Stimulated activated CD4-positive, alpha-beta T cell treated with anti-CD3 and anti-CD28 coated beads, Interleukin-1b, Interleukin-23, amount 100 ng/mL, for 48 hours (primary cell): ENCODE results near the gene SKAP1.

Source experiments
- DNase-seq: peaks from one replicate; pipeline ENCODE4 v3.0.0-alpha.2; 2020

The SKAP1 gene

DNA sequence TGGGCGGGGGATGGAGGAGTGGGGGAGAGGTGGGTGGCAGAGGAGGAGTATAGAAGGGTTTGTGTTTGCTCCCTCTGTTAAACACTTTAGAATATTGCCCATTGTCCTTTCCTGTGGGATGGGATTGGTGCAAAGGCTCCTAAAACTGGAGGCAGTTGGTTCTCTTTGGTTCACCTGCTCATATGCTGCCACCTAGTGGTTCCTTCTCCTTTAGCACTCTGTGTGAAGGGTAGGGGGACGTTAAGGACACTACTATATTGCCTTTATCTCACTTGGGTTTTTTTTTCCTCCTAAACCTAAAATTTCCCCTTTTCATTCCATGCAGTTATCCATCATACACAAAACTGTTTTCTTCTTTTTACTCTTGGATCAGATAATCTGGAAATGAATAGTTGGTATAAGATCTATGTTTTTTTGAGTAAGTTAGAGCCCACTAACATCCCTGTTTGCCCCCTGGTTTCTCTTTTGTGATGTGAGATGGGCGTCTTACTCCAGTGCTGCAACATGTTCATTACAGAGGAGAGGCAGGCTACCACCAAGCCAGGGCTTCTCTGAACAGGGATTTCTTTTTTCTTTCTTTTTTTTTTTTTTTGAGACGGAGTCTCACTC lies 298.7 kb downstream of the SKAP1 start:
- DNase-seq, result peak; percentile 35

DNA sequence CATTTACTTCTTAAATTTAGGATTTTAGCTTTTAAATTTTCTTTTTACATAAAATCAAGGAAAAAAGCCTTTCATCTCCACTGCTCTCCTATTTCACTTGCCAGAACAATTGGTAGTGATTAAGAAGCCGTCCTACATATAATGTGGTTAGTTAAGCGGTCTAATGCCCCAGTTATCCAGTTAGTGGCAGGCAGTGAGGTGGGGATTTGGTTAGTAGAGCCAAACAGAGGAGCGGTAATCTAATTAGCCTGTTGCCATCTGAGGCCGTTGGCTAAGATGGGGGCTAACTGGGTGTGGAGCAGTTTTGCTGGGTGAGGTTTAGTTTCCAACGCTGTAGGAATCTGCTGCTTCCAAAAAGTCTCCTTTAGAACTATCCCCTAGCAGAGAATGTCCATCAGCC lies 300.0 kb downstream of the SKAP1 start:
- no peak for DNase-seq

DNA sequence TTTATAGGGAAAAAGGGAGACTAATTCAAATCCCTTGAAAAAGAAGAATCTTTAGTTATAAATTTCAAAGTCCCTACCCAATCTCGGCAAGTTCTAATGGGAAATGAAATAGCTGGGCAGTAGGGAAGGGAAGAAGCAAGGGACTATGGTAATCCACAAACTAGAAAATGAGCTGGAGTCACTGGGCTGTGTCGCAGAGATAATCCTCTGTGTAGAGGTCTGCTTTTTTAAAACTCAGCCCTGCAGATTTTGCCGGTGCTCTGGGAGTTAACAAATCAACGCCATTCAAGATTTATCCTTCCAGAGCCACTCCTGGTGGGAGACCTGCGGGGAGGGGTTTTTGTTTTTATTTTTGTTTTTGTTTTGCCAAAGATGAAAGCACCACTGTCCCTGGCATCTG lies 301.6 kb downstream of the SKAP1 start:
- no peak for DNase-seq

DNA sequence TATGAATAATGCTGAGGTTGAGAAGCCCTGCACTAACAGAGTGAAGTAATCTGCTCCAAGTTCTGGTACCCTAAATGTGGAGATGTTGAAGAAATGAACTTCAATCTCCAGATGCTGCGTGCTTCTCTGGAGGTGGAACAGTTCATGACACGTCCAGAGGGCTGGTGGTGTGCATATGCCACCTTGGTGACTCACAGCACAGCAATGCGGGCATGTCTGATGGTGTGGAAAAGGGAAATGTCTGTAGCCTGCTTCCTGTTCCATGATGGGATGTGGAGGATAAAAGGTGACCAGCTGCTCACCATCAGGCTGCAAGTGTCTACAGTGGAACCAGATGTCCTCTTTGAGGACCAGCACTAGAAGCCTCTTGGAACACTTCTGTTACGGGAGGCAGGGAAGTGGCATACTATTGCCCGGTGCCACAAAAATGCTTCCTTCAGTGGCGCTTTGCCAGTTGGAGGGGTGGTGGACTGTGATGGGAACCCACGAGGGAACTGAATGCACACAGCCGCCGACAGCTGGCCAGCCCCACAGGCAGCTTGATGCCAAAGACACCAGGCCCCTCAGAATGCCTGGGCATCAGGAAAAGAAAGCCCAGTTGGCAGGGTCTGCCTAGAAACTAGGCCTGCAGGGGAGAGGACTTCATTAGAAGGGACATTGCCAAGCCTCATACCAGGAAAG lies 302.5 kb downstream of the SKAP1 start:
- no peak for DNase-seq

DNA sequence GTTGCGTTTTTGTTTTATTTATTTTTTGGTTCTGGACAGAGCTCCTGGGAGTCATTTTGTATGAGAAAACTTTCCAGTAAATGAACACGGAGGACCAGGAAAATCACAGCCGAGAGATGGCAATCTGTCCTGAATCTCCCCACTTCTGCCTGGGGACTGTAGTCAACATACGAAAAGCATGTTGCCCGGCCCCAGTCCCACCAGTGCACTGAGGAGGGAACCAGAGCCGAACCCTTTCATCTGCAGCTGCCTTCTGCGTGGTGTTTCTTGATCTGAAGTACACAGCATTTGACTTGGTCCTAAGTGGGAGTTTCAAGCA lies 303.5 kb downstream of the SKAP1 start:
- DNase-seq, result no peak

DNA sequence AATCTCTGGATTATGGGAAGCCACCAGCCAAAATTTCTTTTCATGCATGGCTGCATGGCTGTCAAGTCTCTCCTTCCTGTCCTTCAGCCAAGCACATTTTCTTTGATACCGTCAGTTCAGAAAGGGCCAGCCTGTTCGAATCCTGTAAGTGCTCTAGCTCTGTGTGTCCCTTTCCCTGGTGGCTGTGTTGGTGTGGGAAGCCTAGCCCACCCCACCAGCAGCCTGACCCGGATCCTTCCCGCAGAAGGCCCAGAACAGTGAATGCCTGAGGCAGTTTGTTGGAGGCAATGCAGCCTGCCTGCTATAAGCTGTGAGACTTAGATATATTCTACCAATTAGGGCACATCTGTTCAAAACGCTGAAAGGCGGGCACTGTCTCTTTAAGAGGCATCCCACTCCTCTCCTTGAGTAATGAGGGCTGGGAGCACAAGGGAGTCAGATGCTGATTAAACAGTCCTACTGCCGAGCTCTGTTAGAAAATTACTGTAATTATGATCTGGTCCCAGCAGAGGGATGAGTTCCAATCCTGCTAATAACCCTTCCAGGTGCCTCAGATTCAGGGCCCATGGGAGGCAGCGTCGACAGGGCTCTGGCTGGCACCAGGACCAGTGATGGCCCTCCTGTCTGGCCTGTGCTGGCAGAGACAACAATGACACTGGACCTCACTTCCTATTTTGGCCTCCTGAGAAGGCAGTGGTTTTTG lies 304.0 kb downstream of the SKAP1 start:
- no peak for DNase-seq

DNA sequence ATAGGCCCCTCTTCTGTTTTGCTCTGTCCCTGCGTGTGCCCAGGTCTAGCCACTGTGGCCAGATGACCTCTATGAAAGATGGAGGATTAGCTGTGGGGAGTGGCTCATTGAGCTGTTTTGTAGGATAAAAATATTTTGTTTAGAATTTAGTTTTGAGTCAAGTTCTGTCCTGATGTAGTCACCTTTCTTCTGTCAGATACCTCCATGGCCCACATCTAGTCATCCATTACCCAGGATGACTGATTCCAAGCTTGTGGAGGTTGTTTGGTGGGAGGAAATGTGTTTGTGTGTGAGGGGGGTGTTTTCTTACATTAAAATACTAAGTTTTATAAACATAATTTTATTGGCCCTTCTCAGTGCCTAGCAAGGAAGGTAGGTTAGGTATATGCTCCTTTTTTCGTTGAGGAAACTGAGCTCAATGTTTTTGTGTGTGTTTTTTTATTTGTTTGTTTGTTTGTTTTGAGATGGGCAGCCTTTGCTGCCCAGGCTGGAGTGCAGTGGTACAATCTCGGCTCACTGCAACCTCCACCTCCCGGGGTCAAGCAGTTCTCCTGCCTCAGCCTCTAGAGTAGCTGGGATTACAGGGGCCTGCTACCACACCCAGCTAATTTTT lies 306.1 kb downstream of the SKAP1 start:
- DNase-seq, result no peak

DNA sequence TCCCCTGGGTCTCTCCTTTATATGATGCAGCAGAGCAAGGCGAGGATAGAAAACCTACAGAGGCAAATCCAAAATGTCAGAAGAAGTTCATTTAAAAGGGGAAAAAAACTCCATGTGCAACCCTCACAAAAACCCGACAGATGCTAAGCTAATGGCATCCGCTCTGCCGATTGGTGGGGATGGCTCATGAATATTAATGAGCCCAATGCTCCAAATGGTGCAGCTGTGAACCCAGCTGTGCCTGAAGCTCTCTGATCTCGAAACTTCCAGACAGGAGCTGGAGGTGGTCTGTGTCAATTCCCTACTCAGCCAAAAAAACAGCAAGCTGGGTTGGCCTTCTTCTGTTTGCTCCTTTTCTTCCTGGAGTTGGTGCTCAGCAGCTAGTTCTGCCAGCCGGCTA lies 306.9 kb downstream of the SKAP1 start:
- DNase-seq, result no peak

DNA sequence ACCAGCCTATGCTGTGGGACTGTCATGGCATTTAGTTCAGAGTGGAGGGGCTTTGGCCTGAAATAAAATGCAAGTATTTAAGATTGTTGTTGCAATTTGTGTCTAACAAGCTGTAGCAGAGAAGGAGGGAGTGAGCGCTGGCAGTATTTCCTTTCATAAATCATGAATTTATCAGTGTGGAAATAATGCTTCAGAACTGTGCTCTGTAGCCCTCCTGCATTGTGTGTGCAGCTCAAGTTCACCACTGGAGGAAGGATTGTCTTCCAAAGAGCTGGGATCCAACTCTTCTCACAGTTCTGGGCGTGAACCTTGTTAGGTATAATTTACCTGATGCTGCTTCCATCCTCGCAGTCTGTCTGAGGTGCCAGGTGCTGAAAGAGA lies 307.4 kb downstream of the SKAP1 start:
- no peak for DNase-seq

DNA sequence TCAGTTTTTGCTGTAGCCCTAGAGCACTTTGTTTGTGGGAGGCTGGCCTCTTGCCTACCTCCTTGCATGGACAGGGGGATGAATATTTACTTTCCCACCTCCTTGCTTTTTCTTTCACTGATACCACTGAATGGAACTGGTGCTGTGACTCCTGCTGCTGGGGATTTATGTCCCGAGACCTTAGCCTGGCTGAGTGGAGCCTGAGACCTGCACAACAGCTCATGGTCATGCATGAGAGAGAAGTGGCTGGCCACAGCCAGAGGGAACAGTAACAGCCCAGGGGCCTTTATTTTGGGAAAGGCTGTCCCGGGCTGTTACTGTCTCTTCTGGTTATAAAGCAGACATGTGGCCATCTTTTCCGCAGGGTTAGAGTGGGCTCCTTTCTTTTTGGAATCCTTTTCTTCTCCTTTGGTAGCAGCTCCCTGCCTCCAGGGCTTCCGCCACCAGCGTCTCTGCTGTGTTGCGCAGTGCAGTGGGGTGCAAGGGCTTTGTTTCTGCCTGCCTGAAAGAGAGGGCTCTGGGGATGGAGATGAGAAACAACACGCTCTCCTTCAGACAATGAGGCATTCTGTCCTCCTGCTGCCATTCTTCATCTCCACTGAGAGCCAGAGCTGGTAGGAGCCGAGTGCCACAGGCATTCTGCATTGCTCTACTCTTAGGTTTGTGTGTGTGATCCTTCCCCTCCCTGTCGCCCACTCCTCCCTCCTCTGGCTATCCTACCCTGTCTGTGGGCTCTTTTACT lies 307.9 kb downstream of the SKAP1 start:
- no peak for DNase-seq

DNA sequence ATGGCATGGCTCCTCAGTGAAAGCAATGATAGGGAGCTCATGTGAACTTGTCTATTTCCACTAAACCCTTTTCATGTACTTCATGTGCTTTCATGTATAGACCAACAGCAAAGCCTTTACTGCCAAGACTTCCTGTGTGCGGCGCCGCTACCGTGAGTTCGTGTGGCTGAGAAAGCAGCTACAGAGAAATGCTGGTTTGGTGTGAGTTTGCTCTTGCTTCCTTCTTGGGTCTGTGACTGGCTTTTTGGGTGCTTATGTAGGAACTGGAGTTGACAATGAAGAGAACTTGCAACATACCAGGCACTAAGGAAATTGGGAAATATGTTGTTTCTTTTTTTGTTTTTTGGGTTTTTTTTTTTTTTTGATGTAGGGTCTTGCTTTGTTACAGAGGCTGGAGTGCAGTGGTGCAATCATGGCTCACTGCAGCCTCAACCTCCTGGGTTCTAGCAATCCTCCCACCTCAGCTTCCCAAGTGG lies 316.8 kb downstream of the SKAP1 start:
- DNase-seq, result peak; percentile 35

DNA sequence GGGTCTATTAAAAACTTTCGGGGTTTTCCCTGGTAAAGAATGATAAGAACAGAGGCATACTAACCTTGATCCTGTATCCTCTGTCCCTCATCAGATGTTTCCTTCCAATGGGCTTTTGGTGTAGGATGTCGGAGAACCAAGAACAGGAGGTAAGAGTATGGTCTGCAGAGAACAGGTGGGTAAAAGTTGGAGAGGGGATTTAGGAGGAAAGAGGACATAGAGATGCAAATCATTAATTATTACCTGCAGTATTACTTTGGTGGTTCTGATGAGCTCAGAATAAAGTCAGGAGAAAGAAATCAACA lies 318.1 kb downstream of the SKAP1 start:
- DNase-seq, result no peak

DNA sequence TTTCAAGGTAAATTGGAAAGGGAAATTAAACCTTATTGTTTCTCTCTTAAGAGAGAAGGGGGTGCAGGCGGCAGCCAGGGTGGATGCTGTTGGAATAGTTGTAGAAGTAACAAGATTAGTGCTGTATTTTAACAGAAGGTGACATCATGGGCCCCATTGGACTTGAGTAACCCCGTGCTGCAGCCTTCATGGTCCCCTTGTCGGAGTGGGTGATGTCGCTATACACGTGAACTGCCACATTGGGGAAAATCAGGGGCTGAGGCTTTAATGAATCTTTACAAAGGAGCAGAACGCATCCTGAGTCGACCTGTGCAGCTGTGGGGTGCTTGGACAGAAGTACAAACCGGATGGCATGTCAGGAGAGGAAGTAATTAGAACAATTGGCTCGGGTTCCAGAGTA lies 319.3 kb downstream of the SKAP1 start:
- DNase-seq, result no peak

DNA sequence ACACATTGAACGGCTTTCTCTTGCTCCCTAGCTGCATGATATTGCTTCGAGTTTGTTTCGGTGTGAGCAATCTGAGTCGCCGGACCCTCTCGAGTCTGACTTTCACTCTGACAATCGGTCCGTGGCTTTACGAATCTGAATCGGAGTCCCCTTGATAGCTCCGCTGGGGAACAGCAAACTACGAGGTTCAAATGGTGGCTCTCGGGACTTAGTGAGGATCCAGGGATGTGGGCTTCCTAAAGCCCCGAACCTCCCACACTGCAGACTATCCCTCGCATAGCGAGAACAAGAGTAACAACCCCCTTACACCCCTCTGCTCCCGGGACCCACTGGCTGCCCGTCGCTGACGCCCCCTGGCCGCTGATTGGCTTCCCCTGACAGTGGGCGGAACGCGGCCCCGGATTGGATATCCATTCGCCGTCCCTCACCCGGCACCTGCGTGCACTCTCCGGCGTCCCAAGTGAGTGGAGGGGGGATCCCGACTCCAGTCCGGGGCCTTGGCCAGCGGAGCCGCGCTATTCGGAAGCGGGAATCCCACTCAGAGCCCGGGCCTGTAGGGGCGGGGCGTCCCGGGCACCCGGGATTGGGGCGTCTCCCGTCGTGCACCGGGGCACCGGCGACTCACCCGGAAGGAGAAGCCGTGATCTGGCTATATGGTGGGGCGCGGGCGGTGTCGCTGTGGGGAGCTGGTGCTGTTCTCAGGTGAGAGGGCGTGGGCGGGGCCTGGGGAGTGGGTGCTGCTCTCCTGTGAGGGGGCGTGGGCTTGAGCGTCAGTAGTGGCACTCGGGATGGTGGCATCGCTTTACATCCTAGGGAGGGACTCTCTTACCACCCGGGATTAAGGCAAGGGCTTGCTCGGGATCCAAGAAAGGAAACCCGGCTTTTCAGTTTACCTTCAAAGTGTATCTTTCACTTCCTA lies 322.6 kb downstream of the SKAP1 start, which contains the start of gene SNX11:
TSS of gene SNX11 (plus strand) at position 630 of the 919 bp plus-strand sequence. CDS start 4,278 bp downstream, outside the sequence.
- peak; percentile 93 for DNase-seq

DNA sequence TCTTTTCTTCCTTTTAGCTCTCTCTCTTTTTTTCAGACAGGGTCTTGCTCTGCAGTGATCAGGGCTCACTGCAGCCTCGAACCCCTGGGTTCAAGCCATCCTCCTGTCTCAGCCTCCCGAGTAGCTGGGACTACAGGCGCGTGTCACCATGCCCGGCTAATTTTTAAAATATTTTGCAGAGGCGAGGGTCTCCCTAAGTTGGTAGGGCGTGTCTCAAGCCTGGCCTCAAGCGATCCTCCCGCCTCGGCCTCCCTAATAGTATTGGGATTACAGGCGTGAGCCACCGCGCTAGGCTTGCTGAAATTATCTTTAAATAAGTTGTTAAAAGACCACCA lies 323.2 kb downstream of the SKAP1 start:
- no peak for DNase-seq

DNA sequence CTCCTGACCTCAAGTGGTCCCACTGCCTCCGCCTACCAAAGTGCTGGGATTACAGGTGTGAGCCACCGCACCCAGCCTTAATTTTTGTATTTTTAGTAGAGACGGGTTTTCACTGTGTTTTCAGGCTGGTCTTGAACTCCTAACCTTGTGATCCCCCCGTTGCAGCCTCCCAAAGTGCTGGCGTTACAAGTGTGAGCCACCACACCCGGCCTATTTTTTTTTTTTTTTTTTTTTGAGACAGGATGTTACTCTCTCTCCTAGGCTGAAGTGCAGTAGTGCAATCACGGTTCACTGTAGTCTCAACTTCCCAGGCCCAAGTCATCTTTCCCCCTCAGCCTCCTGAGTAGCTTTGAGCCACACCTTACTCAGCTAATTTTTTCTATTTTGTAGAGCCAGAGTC lies 325.6 kb downstream of the SKAP1 start:
- no peak for DNase-seq

DNA sequence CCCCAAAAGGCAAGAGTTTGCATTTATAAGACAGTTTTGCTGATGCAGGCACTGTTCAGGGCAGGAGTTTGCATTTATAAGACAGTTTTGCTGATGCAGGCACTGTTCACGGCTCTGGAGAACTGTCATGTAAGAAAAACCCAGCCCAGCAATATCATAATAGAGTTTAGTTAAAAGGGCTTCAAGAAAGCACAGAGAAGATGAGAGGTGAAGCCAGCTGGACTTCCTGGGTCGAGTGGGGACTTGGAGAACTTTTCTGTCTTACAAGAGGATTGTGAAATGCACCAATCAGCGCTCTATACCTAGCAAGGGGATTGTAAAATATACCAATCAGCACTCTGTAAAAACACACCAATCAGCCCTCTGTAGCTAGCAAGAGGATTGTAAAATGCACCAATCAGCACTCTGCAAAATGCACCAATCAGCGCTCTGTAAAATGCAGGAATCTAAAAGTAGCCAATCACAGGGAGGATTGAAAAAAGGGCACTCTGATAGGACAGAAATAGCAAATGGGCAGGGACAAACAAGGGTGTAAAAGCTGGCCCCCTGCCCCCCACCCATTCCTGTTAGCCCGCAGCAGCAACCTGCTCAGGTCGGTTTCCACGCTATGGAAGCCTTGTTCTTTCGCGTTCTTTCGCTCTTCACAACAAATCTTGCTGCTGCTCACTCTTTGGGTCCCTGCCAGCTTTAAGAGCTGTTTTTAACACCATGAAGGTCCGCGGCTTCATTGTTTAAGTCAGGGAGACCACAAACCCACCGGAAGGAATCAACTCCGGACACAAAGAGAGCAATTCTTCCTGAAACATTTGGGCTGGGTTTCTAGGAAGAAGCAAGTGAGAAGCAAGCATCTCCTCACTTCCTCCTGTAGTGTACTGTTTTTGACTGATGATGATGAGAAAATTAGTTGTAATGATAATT lies 327.0 kb downstream of the SKAP1 start:
- DNase-seq, result peak; percentile 40

DNA sequence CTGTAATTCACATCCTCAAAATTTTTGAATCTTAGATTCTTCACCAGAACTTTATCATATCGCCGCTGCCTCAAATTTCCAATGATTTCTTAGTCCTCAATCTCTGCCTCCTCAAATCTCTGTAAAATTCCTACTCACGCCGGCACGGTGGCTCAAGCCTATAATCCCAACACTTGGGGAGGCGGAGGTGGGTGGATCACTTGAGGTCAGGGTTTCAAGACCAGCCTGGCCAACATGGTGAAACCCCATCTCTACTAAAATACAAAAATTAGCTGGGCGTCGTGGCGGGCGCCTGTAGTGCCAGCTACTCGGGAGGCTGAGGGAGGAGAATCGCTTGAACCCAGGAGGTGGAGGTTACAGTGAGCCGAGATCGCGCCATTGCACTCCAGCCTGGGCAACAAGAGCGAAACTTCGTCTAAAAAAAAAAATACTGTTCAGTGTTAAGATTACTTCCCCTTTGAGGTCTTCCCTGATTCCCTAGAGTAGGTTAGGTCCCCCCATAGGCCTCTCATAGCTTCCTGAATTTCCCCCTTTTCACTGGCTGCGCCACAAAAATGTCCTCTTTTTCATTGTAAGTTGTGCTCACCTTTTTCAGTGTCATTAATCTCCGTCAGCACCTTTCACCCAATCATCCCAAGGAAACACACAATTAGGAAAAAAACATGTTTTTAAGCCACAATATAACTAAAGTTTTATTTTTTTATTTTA lies 327.8 kb downstream of the SKAP1 start:
- no peak for DNase-seq

DNA sequence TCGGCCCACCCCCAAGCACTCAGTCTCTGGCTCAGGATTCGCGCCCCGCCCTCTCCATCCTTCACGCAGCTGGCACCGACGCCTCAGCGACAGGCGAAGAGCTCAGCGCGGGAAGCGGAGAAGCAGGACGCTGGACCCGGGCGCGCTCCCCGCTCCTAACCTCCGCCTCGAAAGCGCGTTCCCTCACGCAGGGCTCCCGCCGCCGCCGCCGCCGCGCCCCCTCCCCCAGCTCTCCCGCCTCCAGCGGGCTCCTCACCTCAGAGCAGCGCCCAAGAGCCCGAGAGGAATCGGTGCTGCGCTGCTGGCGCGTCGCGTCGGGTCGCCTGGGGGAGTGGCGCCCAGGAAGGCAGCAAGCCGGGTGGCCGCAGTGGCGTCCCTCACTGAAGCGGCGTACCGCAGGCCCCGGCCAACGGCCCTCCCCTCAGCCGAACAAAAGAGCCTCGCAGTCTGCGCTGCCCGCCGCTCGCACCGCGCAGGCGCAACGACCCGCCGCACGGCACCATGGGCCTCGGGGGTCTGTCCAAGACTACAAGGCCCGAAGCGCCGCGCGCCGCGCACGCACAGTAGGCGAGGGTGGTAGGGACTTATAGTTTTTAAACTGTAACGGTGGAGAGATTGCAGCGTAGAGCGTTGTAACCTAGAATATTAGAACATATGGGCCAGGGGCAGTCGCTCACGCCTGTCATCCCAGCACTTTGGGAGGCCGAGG lies 328.8 kb downstream of the SKAP1 start, which contains the start of gene CBX1:
TSS of gene CBX1 (minus strand) at position 467 of the 709 bp plus-strand sequence. CDS start 24,474 bp downstream, outside the sequence.
- peak; percentile 95 for DNase-seq

DNA sequence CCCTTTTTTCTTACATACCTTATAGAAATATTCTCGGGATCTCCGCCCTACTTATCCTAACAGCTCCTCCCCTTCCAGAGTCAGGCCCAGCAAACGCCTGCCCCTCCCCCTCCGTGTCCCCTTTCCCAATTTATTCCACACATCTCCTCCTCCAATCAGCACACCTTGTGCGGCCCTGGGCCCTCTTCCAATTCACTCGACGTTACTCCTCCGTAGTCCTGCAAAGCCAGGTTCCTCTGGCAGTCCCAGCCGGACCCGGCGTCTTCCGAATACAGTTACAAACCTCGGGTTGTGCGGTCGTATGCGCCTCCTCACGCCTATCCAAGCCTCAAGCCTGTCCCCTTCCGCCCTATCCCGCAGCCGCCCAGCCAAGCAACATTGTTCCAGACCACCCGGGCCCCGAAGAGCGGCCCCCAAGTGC lies 329.4 kb downstream of the SKAP1 start:
- no peak for DNase-seq
